ENCODE measurements around the gene PDE4B.

The PDE4B gene

GRCh38 chr1:65881067-65881594 is 88.4 kb downstream of the PDE4B start:
- Histone ChIP-seq H3K4me2 (ENCODE audit: low read length) (no peak overlapping the region), H3K36me3 (replicated peaks; ENCODE audit: low read depth, low read length) (no peaks in the 10 kb centered on the region), H3K4me3 (ENCODE audit: low read length) (no peak overlapping the region), H3K9ac (ENCODE audit: low read length) (no peak overlapping the region), H3K79me2 (ENCODE audit: low read length) (no peaks in the 10 kb centered on the region), H3K9me3 (ENCODE audit: insufficient read depth, low read length) (no peaks in the 10 kb centered on the region), H2AFZ (ENCODE audit: low read depth, low read length) (no peak overlapping the region), H3K27me3 (ENCODE audit: low read depth, low read length) (no peaks in the 10 kb centered on the region), H4K20me1 (ENCODE audit: insufficient read depth, low read length) (no peaks in the 10 kb centered on the region), H3K27ac (ENCODE audit: low read length) (no peak overlapping the region), H3K4me1 (ENCODE audit: low read length) (peaks cover 12% of the 10 kb centered on the region)
- TF ChIP-seq EZH2phosphoT487 (IDR thresholded peaks at IDR 0.05; ENCODE audit: low read depth) = no peak
- no peak for TF ChIP-seq CTCF (IDR thresholded peaks at IDR 0.05; ENCODE audit: low read depth, low read length)

GRCh38 chr1:65882076-65882475 is 89.4 kb downstream of the PDE4B start:
- H2AFZ ChIP-seq (ENCODE audit: low read depth, low read length) = no peak overlapping the region
- TF ChIP-seq EZH2phosphoT487 (IDR thresholded peaks at IDR 0.05; ENCODE audit: low read depth) (no peak), CTCF (IDR thresholded peaks at IDR 0.05; ENCODE audit: low read depth, low read length) (no peak)
- no peak overlapping the region for H3K9ac ChIP-seq (ENCODE audit: low read length)
- no peaks in the 10 kb centered on the region for H3K9me3 ChIP-seq (ENCODE audit: insufficient read depth, low read length)
- H3K4me1 ChIP-seq (ENCODE audit: low read length) = peaks cover 12% of the 10 kb centered on the region
- H3K79me2 ChIP-seq (ENCODE audit: low read length) = no peaks in the 10 kb centered on the region
- H3K27me3 ChIP-seq (ENCODE audit: low read depth, low read length) = no peaks in the 10 kb centered on the region
- H3K27ac ChIP-seq (ENCODE audit: low read length) = no peak overlapping the region
- no peak overlapping the region for H3K4me3 ChIP-seq (ENCODE audit: low read length)
- no peaks in the 10 kb centered on the region for H3K36me3 ChIP-seq (replicated peaks; ENCODE audit: low read depth, low read length)
- H4K20me1 ChIP-seq (ENCODE audit: insufficient read depth, low read length) = no peaks in the 10 kb centered on the region
- H3K4me2 ChIP-seq (ENCODE audit: low read length) = no peak overlapping the region

- Histone ChIP-seq H4K20me1 (ENCODE audit: insufficient read depth, low read length) (no peaks in the 10 kb centered on the region), H2AFZ (ENCODE audit: low read depth, low read length) (no peak overlapping the region), H3K9ac (ENCODE audit: low read length) (no peak overlapping the region), H3K4me1 (ENCODE audit: low read length) (peaks cover 28% of the 10 kb centered on the region), H3K4me3 (ENCODE audit: low read length) (no peak overlapping the region), H3K27me3 (ENCODE audit: low read depth, low read length) (no peaks in the 10 kb centered on the region), H3K4me2 (ENCODE audit: low read length) (no peak overlapping the region), H3K27ac (ENCODE audit: low read length) (no peak overlapping the region), H3K9me3 (ENCODE audit: insufficient read depth, low read length) (no peaks in the 10 kb centered on the region), H3K79me2 (ENCODE audit: low read length) (no peaks in the 10 kb centered on the region), H3K36me3 (replicated peaks; ENCODE audit: low read depth, low read length) (no peaks in the 10 kb centered on the region)
- TF ChIP-seq EZH2phosphoT487 (IDR thresholded peaks at IDR 0.05; ENCODE audit: low read depth) = no peak
- no peak for TF ChIP-seq CTCF (IDR thresholded peaks at IDR 0.05; ENCODE audit: low read depth, low read length)
Measured at GRCh38 chr1:65889441-65889840, 96.7 kb downstream of the PDE4B start.

GRCh38 chr1:65890201-65890843 is 97.6 kb downstream of the PDE4B start:
- Histone ChIP-seq H3K9ac (ENCODE audit: low read length) (no peak overlapping the region), H3K27ac (ENCODE audit: low read length) (no peak overlapping the region), H3K4me1 (ENCODE audit: low read length) (peaks cover 36% of the 10 kb centered on the region), H4K20me1 (ENCODE audit: insufficient read depth, low read length) (no peaks in the 10 kb centered on the region), H3K36me3 (replicated peaks; ENCODE audit: low read depth, low read length) (no peaks in the 10 kb centered on the region), H3K27me3 (ENCODE audit: low read depth, low read length) (no peaks in the 10 kb centered on the region), H3K9me3 (ENCODE audit: insufficient read depth, low read length) (no peaks in the 10 kb centered on the region), H2AFZ (ENCODE audit: low read depth, low read length) (no peak overlapping the region), H3K79me2 (ENCODE audit: low read length) (no peaks in the 10 kb centered on the region), H3K4me2 (ENCODE audit: low read length) (0 out of 2 replicates have a peak overlapping the region, but pooled peaks have one; percentile 3), H3K4me3 (ENCODE audit: low read length) (no peak overlapping the region)
- TF ChIP-seq CTCF (IDR thresholded peaks at IDR 0.05; ENCODE audit: low read depth, low read length) = no peak
- TF ChIP-seq EZH2phosphoT487 (IDR thresholded peaks at IDR 0.05; ENCODE audit: low read depth) = no peak
